Right hindlimb (tissue), 1 donor: ENCODE measurements around the gene NR2C2.

ENCODE experiments used
- DNase-seq: peaks from one replicate; pipeline ENCODE4 v3.0.0-alpha.2; 2018

NR2C2 gene

GRCh38 chr3:15065550-15066007 is 118.2 kb downstream of the NR2C2 start:
- no peak for DNase-seq

DNA sequence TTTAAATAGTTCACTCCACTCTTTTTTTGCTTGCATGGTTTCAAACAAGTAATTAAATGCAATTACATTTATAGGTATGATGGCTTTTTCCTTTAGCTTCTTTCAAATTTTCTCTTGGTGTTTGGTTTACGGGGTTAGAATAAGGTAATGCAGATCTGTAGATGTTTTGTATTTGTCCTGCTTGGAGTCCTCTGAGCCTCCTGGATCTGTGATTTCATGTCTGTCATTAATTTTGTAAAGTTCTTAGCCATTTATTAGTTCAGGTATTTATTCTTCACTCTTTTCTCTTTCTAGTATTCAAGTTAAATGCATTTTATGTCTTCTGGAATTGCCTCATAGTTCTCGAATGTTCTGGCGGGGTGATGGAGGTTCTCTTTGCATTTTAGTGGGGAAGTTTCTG is 119.1 kb downstream of the NR2C2 start:
- DNase-seq, result no peak

GRCh38 chr3:15069441-15069840 is 122.1 kb downstream of the NR2C2 start:
- no peak for DNase-seq

- no peak for DNase-seq
Observed at GRCh38 chr3:15071699-15072098, 124.3 kb downstream of the NR2C2 start.

DNA sequence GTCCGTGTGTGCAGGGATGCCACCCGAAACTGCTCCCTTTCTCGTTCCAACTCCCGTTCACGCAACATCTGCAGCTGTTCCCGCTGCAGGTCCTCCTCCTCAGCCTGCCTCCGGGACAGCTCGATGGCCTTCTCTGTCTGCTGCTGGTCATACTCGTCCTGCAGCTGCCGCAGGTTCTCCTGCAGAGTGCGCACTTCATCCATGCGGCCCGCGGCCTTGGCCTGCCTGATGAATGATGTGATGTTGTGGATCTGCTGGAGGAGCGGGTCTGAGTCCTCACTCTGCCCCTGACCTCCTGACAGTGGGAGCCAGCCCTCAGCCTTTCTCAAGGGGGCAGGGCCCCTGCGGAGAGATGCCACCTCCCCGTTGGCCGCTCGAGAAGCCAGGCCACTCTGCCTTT is 127.1 kb downstream of the NR2C2 start:
- DNase-seq, result no peak

- no peak for DNase-seq
Observed at GRCh38 chr3:15079091-15079490, 131.7 kb downstream of the NR2C2 start.

GRCh38 chr3:15081960-15082664 is 134.7 kb downstream of the NR2C2 start:
- DNase-seq, result no peak

DNA sequence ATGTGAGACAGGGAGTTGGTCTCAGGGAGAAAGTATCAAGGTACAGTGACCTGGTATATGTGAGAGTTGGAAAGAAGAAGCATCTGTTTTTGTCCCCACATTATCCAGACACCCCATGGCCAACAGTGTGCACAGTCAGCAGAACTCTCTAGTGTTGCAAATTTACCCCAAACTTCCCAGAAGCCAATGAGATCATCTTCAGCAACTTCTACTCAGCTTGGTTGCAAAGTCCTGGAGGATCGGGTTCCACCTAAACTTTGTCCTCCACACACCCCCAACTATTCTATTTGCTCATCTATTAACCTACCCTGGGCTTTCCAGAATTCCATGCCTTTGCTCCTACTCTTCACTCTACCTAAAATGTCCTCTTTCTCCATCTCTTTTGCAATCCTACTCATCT is 135.9 kb downstream of the NR2C2 start:
- no peak for DNase-seq

DNA sequence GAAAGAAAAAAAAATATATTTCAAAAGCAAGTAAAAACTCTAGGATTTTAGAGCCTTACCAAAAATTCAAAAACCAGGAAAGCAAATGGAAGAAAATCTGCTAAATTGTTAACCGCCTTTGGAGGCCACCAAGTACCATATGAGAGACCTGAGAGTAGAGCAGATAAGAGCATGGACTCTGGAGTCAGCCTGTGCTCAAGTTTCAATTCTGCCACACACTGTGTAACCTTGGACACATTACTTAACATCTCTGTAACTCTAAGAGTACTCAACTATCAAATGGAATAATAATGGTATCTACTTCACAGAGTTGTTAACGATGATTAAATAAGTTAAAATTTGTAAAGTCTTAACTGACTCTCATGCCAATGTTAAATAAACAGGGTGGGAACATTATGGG is 138.9 kb downstream of the NR2C2 start:
- no peak for DNase-seq

DNA sequence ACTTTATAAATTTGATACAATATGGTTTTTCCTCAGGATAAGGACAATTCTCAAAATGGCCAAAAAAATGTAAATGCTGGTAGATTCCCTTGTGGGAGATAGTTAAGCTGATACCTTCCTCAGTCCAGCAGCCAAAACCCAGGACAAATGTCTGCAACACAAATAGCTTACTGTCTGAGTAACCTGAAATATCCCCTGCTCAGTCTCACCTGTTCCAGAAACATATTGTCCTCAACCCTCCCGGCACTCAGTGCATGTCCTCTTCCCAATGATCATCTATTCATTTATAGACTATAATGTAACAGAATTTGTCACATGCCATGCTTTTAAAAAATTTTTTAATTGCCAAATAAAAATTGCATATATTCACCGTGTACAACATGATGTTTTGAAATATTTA is 139.3 kb downstream of the NR2C2 start:
- no peak for DNase-seq

GRCh38 chr3:15089201-15089600 is 141.8 kb downstream of the NR2C2 start:
- DNase-seq, result no peak

DNA sequence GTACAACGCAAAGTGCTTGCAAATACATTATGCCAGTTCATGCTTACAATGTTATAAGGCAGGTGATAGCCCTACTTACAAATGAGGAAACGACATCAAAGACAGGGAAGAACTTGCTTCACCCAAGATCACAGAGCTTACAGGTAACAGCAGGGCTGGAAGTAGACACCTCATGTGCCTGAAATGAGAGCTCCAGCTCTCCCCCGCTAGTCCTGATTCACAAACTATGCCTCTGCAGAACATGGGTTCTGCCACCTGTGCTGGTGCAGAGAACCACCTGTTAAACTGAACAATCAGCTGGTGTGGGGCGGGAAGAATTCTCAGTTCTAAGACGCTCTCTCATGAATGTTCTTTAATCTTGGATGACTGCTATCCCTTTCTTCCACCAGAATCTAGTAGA is 144.2 kb downstream of the NR2C2 start:
- DNase-seq, result no peak

- no peak for DNase-seq
Observed at GRCh38 chr3:15092686-15093085, 145.3 kb downstream of the NR2C2 start.

DNA sequence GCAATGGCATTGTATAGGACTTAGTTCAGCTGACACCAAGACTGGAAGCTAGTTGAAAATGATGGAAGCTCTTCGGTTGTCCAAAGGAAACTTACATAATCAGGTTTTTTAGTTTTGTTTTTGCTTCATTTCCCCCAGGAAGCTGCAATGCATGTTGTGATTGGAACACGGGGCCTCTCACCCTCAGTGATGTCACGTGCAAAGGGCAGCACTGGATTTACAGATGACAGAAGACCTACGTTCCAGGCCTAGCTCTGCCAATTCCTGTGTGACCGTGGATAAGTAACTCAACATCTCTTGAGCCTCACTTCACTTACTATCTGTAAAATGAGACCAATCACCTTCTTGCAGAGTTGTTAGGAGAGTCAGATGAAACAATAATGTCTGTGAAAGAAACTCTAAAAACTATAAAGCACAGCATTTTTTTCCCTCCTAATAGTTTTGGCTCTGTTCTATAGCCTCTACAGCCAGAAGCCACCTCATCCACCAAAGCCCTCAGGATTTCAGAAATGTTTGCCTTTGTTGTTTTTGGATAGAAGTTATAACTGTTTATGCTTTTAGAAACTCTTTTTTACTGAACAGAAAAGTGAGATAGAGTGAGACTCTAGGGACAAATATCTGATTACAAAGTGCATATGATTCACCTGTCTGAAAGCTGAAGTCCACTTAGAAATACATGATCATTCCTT is 146.9 kb downstream of the NR2C2 start:
- DNase-seq, result no peak

- DNase-seq, result no peak
Observed at GRCh38 chr3:15096046-15096445, 148.7 kb downstream of the NR2C2 start.

- no peak for DNase-seq
Observed at GRCh38 chr3:15097891-15098290, 150.5 kb downstream of the NR2C2 start.
